ENCODE measurements around the gene PLA2G6. TPM values are rescaled to one million over a fixed set of nuclear protein-coding genes. Genes with fewer than 3 reads are reported as not detected.

Gene PLA2G6
- total and polyA plus RNA-seq, 9 of the 15 experiments (the other 6 are each of a cell fraction or from before 2014, with no cell fraction given): 0.11 to 12.2 (median 9.7) TPM

DNA sequence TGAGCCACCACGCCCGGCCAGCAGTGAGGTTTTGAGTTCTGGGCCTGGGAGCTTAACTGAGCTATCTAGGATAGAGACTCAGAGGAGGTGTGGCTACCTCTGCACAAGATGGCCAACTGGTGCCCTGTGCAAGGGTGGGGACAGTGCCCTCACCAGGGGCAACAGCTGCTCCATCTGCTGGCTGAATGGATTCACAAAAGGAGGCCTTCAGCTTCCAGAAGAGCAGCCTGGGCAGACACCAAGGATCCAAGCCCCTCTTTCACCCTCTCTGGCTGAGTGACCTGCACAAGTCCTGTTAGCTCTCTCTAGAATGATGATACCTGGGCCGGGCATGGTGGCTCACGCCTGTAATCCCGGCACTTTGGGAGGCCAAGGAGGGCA, 37.6 kb downstream of the PLA2G6 start (continued):
- TF ChIP-seq, protein P1, sequence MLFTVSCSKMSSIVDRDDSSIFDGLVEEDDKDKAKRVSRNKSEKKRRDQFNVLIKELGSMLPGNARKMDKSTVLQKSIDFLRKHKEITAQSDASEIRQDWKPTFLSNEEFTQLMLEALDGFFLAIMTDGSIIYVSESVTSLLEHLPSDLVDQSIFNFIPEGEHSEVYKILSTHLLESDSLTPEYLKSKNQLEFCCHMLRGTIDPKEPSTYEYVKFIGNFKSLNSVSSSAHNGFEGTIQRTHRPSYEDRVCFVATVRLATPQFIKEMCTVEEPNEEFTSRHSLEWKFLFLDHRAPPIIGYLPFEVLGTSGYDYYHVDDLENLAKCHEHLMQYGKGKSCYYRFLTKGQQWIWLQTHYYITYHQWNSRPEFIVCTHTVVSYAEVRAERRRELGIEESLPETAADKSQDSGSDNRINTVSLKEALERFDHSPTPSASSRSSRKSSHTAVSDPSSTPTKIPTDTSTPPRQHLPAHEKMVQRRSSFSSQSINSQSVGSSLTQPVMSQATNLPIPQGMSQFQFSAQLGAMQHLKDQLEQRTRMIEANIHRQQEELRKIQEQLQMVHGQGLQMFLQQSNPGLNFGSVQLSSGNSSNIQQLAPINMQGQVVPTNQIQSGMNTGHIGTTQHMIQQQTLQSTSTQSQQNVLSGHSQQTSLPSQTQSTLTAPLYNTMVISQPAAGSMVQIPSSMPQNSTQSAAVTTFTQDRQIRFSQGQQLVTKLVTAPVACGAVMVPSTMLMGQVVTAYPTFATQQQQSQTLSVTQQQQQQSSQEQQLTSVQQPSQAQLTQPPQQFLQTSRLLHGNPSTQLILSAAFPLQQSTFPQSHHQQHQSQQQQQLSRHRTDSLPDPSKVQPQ (CRISPR knock-in tag; IDR thresholded peaks at IDR 0.05; ENCODE audit: borderline replicate concordance): no peak
- TF ChIP-seq ZNF253 (CRISPR knock-in tag; conservative IDR thresholded peaks at IDR 0.05) (no peak), IRF2 (CRISPR knock-in tag; IDR thresholded peaks at IDR 0.05) (no peak), NR2C1 (IDR thresholded peaks at IDR 0.05) (no peak), NR2C1 (tag; IDR thresholded peaks at IDR 0.05) (no peak)

DNA sequence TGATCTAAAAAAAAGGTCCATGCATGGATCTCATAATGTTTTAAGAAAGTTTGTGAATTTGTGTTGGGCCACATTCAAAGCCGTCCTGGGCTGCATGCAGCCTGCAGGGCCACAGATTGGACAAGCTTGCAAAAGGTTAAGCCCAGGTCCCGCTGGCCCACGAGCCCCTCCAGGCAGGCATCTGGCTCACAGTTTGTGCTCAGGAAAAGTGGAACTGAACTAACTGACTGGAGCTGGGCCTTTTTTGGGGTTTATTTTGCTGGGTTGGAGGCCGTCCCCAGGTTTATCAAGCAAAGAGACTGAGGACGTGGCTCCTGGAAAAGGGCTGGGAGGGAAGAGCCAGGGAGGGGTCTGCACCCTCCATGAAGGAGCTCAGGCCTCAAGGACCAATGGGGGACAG, 39.0 kb downstream of the PLA2G6 start:
- Histone ChIP-seq H3K9ac (ENCODE audit: insufficient read depth in 1 of 2, low read depth in 2 of 2, low read length in 2 of 2) (0 out of 4 replicates have a peak overlapping the region, but pooled peaks have one; percentile 1 to 86), H3K36me3 (ENCODE audit: control insufficient read depth, insufficient read depth, low read length) (no peaks in the 10 kb centered on the region), H3K4me1 (replicated peaks in 1 of 2; ENCODE audit: control insufficient read depth in 2 of 2, insufficient read depth in 2 of 2, low read length in 2 of 2) (peaks cover 21 to 32% of the 10 kb centered on the region in 2 experiments; a peak in 4 of 5 replicates), H3K9me1 (ENCODE audit: control insufficient read depth, insufficient read depth, low read length) (no peaks in the 10 kb centered on the region), H4K20me1 (replicated peaks; ENCODE audit: control insufficient read depth, insufficient read depth, low read length) (0 out of 2 replicates have a peak, but pooled peaks cover 3% of the 10 kb centered on the region), H3K4me3 (no peak overlapping the region), H3K27ac (ENCODE audit: extremely low read depth, low read depth, low read length) (peak overlapping the region; percentile 66), H3K27me3 (ENCODE audit: control insufficient read depth in 2 of 2, insufficient read depth in 2 of 2, low read length in 2 of 2) (no peaks in the 10 kb centered on the region), H3K79me2 (ENCODE audit: control insufficient read depth, insufficient read depth, low read length) (no peaks in the 10 kb centered on the region), H3K9me3 (replicated peaks; ENCODE audit: control insufficient read depth, insufficient read depth, low read depth, low read length) (no peaks in the 10 kb centered on the region), H3K4me2 (ENCODE audit: insufficient read depth, low read length) (peak overlapping the region; percentile 59), H2AFZ (ENCODE audit: low read depth, low read length) (no peak overlapping the region)
- ATAC-seq: no peak
- BruUV-seq (replicated peaks): no TSS peak
- FAIRE-seq: no peak
- ChIA-PET POLR2A (interaction anchor here (0.6 to 2.8 kb wide), 5 partner anchors 12 to 157 kb away, joined by 3 to 9 read pairs (median 3); partner anchors contain the start of gene MAFF), CTCF (ENCODE audit: low intra/inter-chr PET ratio) (no interaction called here)
- TF ChIP-seq, protein P2, sequence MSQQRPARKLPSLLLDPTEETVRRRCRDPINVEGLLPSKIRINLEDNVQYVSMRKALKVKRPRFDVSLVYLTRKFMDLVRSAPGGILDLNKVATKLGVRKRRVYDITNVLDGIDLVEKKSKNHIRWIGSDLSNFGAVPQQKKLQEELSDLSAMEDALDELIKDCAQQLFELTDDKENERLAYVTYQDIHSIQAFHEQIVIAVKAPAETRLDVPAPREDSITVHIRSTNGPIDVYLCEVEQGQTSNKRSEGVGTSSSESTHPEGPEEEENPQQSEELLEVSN (IDR thresholded peaks at IDR 0.05; ENCODE audit: borderline replicate concordance in 1 of 2, extremely low read depth in 1 of 2, insufficient read depth in 1 of 2, insufficient read length in 1 of 2, low read depth in 1 of 2, low read length in 1 of 2, poor library complexity in 1 of 2, severe bottlenecking in 1 of 2): no peak
- TF ChIP-seq, protein P3, sequence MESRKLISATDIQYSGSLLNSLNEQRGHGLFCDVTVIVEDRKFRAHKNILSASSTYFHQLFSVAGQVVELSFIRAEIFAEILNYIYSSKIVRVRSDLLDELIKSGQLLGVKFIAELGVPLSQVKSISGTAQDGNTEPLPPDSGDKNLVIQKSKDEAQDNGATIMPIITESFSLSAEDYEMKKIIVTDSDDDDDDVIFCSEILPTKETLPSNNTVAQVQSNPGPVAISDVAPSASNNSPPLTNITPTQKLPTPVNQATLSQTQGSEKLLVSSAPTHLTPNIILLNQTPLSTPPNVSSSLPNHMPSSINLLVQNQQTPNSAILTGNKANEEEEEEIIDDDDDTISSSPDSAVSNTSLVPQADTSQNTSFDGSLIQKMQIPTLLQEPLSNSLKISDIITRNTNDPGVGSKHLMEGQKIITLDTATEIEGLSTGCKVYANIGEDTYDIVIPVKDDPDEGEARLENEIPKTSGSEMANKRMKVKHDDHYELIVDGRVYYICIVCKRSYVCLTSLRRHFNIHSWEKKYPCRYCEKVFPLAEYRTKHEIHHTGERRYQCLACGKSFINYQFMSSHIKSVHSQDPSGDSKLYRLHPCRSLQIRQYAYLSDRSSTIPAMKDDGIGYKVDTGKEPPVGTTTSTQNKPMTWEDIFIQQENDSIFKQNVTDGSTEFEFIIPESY (CRISPR knock-in tag; IDR thresholded peaks at IDR 0.05): no peak
- no peak for TF ChIP-seq KDM4B (IDR thresholded peaks at IDR 0.05; ENCODE audit: borderline replicate concordance in 2 of 2, low read depth in 1 of 2)
- TF ChIP-seq FOXJ2 (tag; IDR thresholded peaks at IDR 0.05): no peak
- TF ChIP-seq ZNF197 (CRISPR knock-in tag; IDR thresholded peaks at IDR 0.05; ENCODE audit: low read depth): no peak
- TF ChIP-seq RBM15 (IDR thresholded peaks at IDR 0.05; ENCODE audit: insufficient read depth, low read length): no peak
- TF ChIP-seq SPI1 (IDR thresholded peaks at IDR 0.05; ENCODE audit: borderline replicate concordance, low read depth, low read length): peak; percentile 78
- no peak for DNase-seq (ENCODE audit: extremely low read depth in 1 of 4, low spot score in 3 of 4)
- intact Hi-C loops (cut with micrococcal nuclease): loop anchor here (2.0 kb wide), 1 partner anchor 38 kb away; the partner anchor contains the start of gene PLA2G6
- in situ Hi-C loops (cut with MboI): no loop called here
- 38% methylated on average over 5 of the region's 5 CpGs for WGBS (ENCODE audit: insufficient coverage, low coverage, missing lambda C conversion rate)

Measured in K562 (cell line).